NCI-H1694 treated with DMSO at 0.1 percent for 48 hours (cell line): ENCODE measurements around the gene ARHGEF19.
"Not testable (repeated sequence)": the region's sequence is repeated elsewhere in the genome, so short reads cannot be mapped to it uniquely, and the experiment has no call there.

Experiments used
- DNase-seq: peaks from one replicate; lab custom pipeline; 2025; lab: John Stamatoyannopoulos, UW

ARHGEF19 gene

GRCh38 chr1:16164213-16165072, 48.0 kb downstream of the ARHGEF19 start:
- peak; percentile 23 for DNase-seq

- DNase-seq, result not testable (repeated sequence)
Measured at GRCh38 chr1:16163608-16164212, 48.7 kb downstream of the ARHGEF19 start.

GRCh38 chr1:16162163-16162822, 50.2 kb downstream of the ARHGEF19 start:
- DNase-seq, result no peak

- DNase-seq, result no peak
Measured at GRCh38 chr1:16161717-16162116, 50.7 kb downstream of the ARHGEF19 start.

- DNase-seq, result no peak
Measured at GRCh38 chr1:16158993-16159831, 53.2 kb downstream of the ARHGEF19 start.

GRCh38 chr1:16158025-16158424, 54.4 kb downstream of the ARHGEF19 start:
- no peak for DNase-seq

GRCh38 chr1:16156848-16157495, 55.5 kb downstream of the ARHGEF19 start:
- DNase-seq, result no peak

GRCh38 chr1:16155537-16156410, 56.7 kb downstream of the ARHGEF19 start, which contains the start of gene EPHA2:
Gene EPHA2, minus strand, starts transcription at chr1:16156069. Its CDS starts 137 bp downstream, at chr1:16155932.
- no peak for DNase-seq

GRCh38 chr1:16153999-16154673, 58.3 kb downstream of the ARHGEF19 start:
- DNase-seq, result no peak

GRCh38 chr1:16153096-16153998, 59.1 kb downstream of the ARHGEF19 start:
- DNase-seq, result no peak

- no peak for DNase-seq
Measured at GRCh38 chr1:16152481-16153087, 59.9 kb downstream of the ARHGEF19 start.

- no peak for DNase-seq
Measured at GRCh38 chr1:16151995-16152384, 60.5 kb downstream of the ARHGEF19 start.

GRCh38 chr1:16151196-16151994, 61.1 kb downstream of the ARHGEF19 start:
- DNase-seq, result no peak

GRCh38 chr1:16150508-16150907, 61.9 kb downstream of the ARHGEF19 start:
- no peak for DNase-seq

GRCh38 chr1:16149702-16150488, 62.6 kb downstream of the ARHGEF19 start:
- no peak for DNase-seq

GRCh38 chr1:16149146-16149545, 63.3 kb downstream of the ARHGEF19 start:
- no peak for DNase-seq
